Smooth muscle cell (in vitro differentiated cells): ENCODE data around the gene BUD23. TPM values are rescaled to one million over a fixed set of nuclear protein-coding genes. Genes with fewer than 3 reads are reported as not detected.
"Not testable (repeated sequence)": the region's sequence is repeated elsewhere in the genome, so short reads cannot be mapped to it uniquely, and the experiment has no call there.

ENCODE experiments used
- DNase-seq: peaks from one replicate; lab custom pipeline; 2025; ENCODE audit not compliant: unreplicated experiment; lab: John Stamatoyannopoulos, UW
- H2AFZ ChIP-seq: fragments of 200-600 bp; sonication (generic); 2 replicates; pipeline ENCODE4 v1.6.0; 2016; ENCODE audit warnings: antibody characterized with exemption, low read depth, mild to moderate bottlenecking
- H3F3A ChIP-seq: fragments of 200-600 bp; sonication (generic); 2 replicates; pipeline ENCODE4 v1.6.0; 2017; ENCODE audit warnings: antibody characterized with exemption, low read depth
- H3K27ac ChIP-seq: fragments of 200-600 bp; sonication (generic); 2 replicates; pipeline ENCODE4 v1.5.1; 2016; ENCODE audit warnings: low read depth, mild to moderate bottlenecking
- H3K27me3 ChIP-seq: fragments of 200-600 bp; sonication (generic); 2 replicates; pipeline ENCODE4 v1.6.1; 2016; ENCODE audit warnings: low read depth, mild to moderate bottlenecking
- H3K36me3 ChIP-seq: fragments of 200-600 bp; sonication (generic); 2 replicates; pipeline ENCODE4 v1.5.1; 2016; ENCODE audit warnings: low read depth
- H3K4me1 ChIP-seq: fragments of 200-600 bp; sonication (generic); 2 replicates; pipeline ENCODE4 v1.5.1; 2016; ENCODE audit warnings: low read depth
- H3K4me2 ChIP-seq: fragments of 200-600 bp; sonication (generic); 2 replicates; pipeline ENCODE4 v1.6.0; 2016; ENCODE audit warnings: mild to moderate bottlenecking
- H3K4me3 ChIP-seq: fragments of 200-600 bp; sonication (generic); 2 replicates; pipeline ENCODE4 v1.5.1; 2016; ENCODE audit warnings: mild to moderate bottlenecking
- H3K79me2 ChIP-seq: fragments of 200-600 bp; sonication (generic); 2 replicates; pipeline ENCODE4 v1.6.0; 2016; ENCODE audit warnings: low read depth, mild to moderate bottlenecking
- H3K9ac ChIP-seq: fragments of 200-600 bp; sonication (generic); 2 replicates; pipeline ENCODE4 v1.6.0; 2016; ENCODE audit warnings: low read depth
- H3K9me3 ChIP-seq: fragments of 200-600 bp; sonication (generic); replicated peaks from 2 replicates; pipeline ENCODE4 v1.5.1; 2016; ENCODE audit warnings: low read depth
- H4K20me1 ChIP-seq: fragments of 200-600 bp; sonication (generic); 2 replicates; pipeline ENCODE4 v1.6.0; 2016; ENCODE audit warnings: low read depth
- CTCF ChIP-seq: fragments of 200-600 bp; sonication (generic); IDR thresholded peaks from 2 replicates; pipeline ENCODE4 v1.5.1; 2017; ENCODE audit warnings: borderline replicate concordance, mild to moderate bottlenecking, antibody characterized with exemption; ENCODE audit not compliant: insufficient read depth, poor library complexity, severe bottlenecking
- WGBS: methylation state at CpG from one replicate; pipeline ENCODE4 v1.1.7; 2016; ENCODE audit warnings: low lambda C conversion rate; 5-methylcytosine and 5-hydroxymethylcytosine counted together
- polyA plus RNA-seq: library from polyadenylated mRNA; unstranded; fragments of >200 nt; fragmentation: Nextera tagmentation; extraction: Ambion mirVana; gene quantifications from 2 replicates; pipeline ENCODE4 v1.2.1, GENCODE V29; 2016
- total RNA-seq: library from RNA; depleted of rRNA; stranded (reverse); fragments of >200 nt; gene quantifications from 2 replicates; pipeline ENCODE4 v1.2.3, GENCODE V29; 2014

Gene BUD23
- total and polyA plus RNA-seq, 2 experiments from 2014 or later, result 43.0 to 116 TPM

GRCh38 chr7:73649576-73649975, 33.8 kb upstream of the BUD23 start:
- TF ChIP-seq CTCF, result no peak
- Histone ChIP-seq H3K4me2 (no peak overlapping the region), H3K36me3 (no peaks in the 10 kb centered on the region), H3K9ac (no peak overlapping the region), H4K20me1 (no peaks in the 10 kb centered on the region), H3K4me1 (peaks cover 4% of the 10 kb centered on the region), H2AFZ (no peak overlapping the region), H3F3A (no peaks in the 10 kb centered on the region), H3K27ac (no peak overlapping the region), H3K9me3 (no peaks in the 10 kb centered on the region), H3K27me3 (peaks cover 76% of the 10 kb centered on the region), H3K4me3 (no peak overlapping the region), H3K79me2 (no peaks in the 10 kb centered on the region)
- 69% methylated on average over 9 of the region's 9 CpGs for WGBS
- DNase-seq, result no peak

GRCh38 chr7:73650524-73650923, 32.9 kb upstream of the BUD23 start:
- H3K4me1 ChIP-seq, result peaks cover 4% of the 10 kb centered on the region
- DNase-seq, result no peak
- H3K9ac ChIP-seq, result no peak overlapping the region
- no peak overlapping the region for H3K4me2 ChIP-seq
- no peak overlapping the region for H3K27ac ChIP-seq
- H2AFZ ChIP-seq, result no peak overlapping the region
- H4K20me1 ChIP-seq, result no peaks in the 10 kb centered on the region
- H3K27me3 ChIP-seq, result peaks cover 70% of the 10 kb centered on the region
- H3K9me3 ChIP-seq, result no peaks in the 10 kb centered on the region
- H3K79me2 ChIP-seq, result no peaks in the 10 kb centered on the region
- no peaks in the 10 kb centered on the region for H3K36me3 ChIP-seq
- TF ChIP-seq CTCF, result no peak
- H3F3A ChIP-seq, result no peaks in the 10 kb centered on the region
- 64% methylated on average over 5 of the region's 5 CpGs for WGBS
- no peak overlapping the region for H3K4me3 ChIP-seq

GRCh38 chr7:73652541-73652949, 30.9 kb upstream of the BUD23 start:
- Histone ChIP-seq H3K27ac (no peak overlapping the region), H3K4me1 (peaks cover 4% of the 10 kb centered on the region), H3K27me3 (peaks cover 50% of the 10 kb centered on the region), H3K36me3 (no peaks in the 10 kb centered on the region), H4K20me1 (no peaks in the 10 kb centered on the region), H2AFZ (no peak overlapping the region), H3K9me3 (no peaks in the 10 kb centered on the region), H3K4me3 (no peak overlapping the region), H3K9ac (no peak overlapping the region), H3F3A (no peaks in the 10 kb centered on the region), H3K4me2 (no peak overlapping the region), H3K79me2 (no peaks in the 10 kb centered on the region)
- WGBS, result 83% methylated on average over 11 of the region's 11 CpGs
- DNase-seq, result no peak
- no peak for TF ChIP-seq CTCF

GRCh38 chr7:73655309-73655708, 28.1 kb upstream of the BUD23 start:
- not testable (repeated sequence) for H3K4me3 ChIP-seq, DNase-seq, H3K9me3 ChIP-seq, H3K36me3 ChIP-seq, H3K9ac ChIP-seq, H4K20me1 ChIP-seq, H3F3A ChIP-seq, H3K4me1 ChIP-seq, H2AFZ ChIP-seq, H3K79me2 ChIP-seq, H3K27ac ChIP-seq, H3K4me2 ChIP-seq
- H3K27me3 ChIP-seq, result peaks cover 22% of the 10 kb centered on the region
- WGBS, result 87% methylated on average over 4 of the region's 4 CpGs
